Rectal smooth muscle tissue (tissue), 1 donor: ENCODE data around the gene ZNF497.
"Not testable (repeated sequence)": the region's sequence is repeated elsewhere in the genome, so short reads cannot be mapped to it uniquely, and the experiment has no call there.

ENCODE experiments used
- H3K27ac ChIP-seq: one replicate; pipeline ENCODE4 v1.7.0; 2013; ENCODE audit warnings: low read depth, low read length, inconsistent platforms
- H3K27me3 ChIP-seq: one replicate; pipeline ENCODE4 v1.7.0; 2013; ENCODE audit warnings: low read length; ENCODE audit not compliant: control insufficient read depth, insufficient read depth
- H3K36me3 ChIP-seq: one replicate; pipeline ENCODE4 v1.7.0; 2013; ENCODE audit warnings: low read length; ENCODE audit not compliant: control insufficient read depth, insufficient read depth
- H3K4me1 ChIP-seq: one replicate; pipeline ENCODE4 v1.7.0; 2013; ENCODE audit warnings: low read length; ENCODE audit not compliant: control insufficient read depth, insufficient read depth
- H3K4me3 ChIP-seq: one replicate; pipeline ENCODE4 v1.7.0; 2013; ENCODE audit warnings: low read length
- H3K9ac ChIP-seq: one replicate; pipeline ENCODE4 v1.7.0; 2013; ENCODE audit warnings: low read length

Gene ZNF497

GRCh38 chr19:58362272-58362994 lies at the start of gene ZNF497:
ZNF497 (minus strand) TSS chr19:58362751; CDS start chr19:58357635, 5,116 bp downstream.
- peak within 1 kb of the TSS; percentile 94 for H3K9ac ChIP-seq
- peaks cover 3% of the 10 kb centered on the region for H3K4me1 ChIP-seq
- peaks cover 3% of the 10 kb centered on the region for H3K27me3 ChIP-seq
- H3K36me3 ChIP-seq, result no peaks in the 10 kb centered on the region
- peak within 1 kb of the TSS; percentile 94 for H3K4me3 ChIP-seq
- H3K27ac ChIP-seq, result peak within 1 kb of the TSS; percentile 98

DNA sequence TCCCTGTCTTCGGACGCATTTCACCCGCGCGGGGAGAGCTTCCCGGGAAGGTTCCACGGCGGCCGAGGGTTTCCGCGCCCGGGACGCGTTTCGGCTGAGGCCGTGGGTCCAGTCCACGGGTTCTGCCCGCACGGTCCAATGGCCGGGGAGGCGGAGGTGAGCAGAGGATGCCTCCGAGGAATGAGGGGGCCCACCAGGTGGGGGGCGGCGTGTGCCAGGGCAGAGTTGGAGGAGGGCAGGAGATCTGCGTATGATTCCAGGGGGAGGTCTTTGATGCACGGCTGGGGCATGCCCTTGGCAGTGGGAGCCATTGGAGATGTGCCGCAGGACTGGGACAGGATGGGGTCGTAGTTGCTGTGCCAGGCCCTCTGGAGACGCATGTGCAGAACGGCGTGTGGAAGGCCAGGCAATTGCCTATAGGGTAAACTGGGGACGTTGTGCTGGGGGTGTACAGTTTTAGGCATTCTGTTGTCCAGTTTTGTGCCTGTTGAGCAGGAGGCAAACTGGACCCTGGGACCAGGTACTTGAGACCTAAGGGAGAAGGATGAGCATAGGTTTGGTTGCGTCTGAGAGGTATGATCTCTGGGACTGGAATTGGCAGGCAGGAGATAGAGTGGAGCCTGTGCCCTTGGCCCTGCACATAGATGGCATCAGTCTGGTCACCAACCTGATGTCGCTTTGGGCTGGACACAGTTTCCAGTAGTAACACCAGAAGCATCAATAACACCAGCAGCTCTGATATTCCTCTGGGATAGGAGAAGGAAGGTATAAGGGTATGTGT lies 46.6 kb upstream of the ZNF497 start:
- no peaks in the 10 kb centered on the region for H3K27me3 ChIP-seq
- H3K27ac ChIP-seq, result peak overlapping the region; percentile 88
- H3K4me1 ChIP-seq, result peaks cover 12% of the 10 kb centered on the region
- peak overlapping the region; percentile 95 for H3K4me3 ChIP-seq
- no peaks in the 10 kb centered on the region for H3K36me3 ChIP-seq
- H3K9ac ChIP-seq, result peak overlapping the region; percentile 49

DNA sequence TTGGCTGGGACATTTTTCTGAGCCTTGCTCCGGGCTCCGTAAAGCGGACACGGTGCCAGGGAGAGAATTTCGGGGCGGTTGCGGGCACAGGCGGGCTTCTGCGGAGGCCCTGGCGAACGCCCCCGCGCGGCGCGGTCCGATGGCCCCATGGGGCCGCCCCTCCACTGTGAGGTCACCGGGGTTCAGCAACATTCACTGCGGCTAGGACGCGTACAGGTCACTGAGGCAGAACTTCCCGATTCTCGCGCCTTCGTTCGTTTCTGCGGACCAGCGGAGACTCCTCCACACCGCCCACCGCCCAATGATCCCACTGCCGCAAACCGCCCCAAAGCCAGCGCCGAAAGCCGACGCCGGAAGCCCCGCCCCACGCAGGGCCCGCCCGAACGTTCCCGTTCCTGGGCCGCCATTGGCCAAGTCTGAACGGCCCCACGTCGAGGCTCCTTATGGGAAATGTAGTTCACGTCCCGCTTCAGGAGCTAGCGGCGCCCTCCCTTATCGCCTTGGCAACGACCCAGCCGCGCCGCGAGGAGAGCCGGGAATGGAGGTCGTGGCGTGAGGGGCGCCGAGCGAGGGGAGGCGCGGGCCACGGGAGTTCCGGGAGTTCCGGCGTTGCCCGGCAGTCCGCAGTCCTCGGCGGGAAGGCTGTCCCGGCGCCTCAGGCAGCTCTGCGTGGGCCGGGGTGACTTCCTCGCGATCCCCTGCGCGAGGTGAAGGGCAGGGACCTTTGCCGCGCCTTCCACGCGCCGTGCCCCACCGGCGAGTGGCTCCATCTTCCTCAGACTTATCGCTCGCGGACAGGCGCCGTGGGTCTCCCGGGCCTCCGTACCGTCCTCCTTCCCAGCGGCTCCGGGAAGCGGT lies 45.8 kb upstream of the ZNF497 start, which contains the start of gene ZNF584:
TSS of gene ZNF584 (plus strand) at position 498 of the 858 bp plus-strand sequence. CDS start 499 bp downstream, outside the sequence.
- H3K9ac ChIP-seq, result peak within 1 kb of the TSS; percentile 82
- no peaks in the 10 kb centered on the region for H3K27me3 ChIP-seq
- peak within 1 kb of the TSS; percentile 88 for H3K27ac ChIP-seq
- H3K4me1 ChIP-seq, result peaks cover 12% of the 10 kb centered on the region
- H3K36me3 ChIP-seq, result no peaks in the 10 kb centered on the region
- H3K4me3 ChIP-seq, result peak within 1 kb of the TSS; percentile 95

GRCh38 chr19:58407658-58408151 lies 45.2 kb upstream of the ZNF497 start:
- H3K27me3 ChIP-seq, result no peaks in the 10 kb centered on the region
- H3K27ac ChIP-seq, result peak overlapping the region; percentile 88
- no peaks in the 10 kb centered on the region for H3K36me3 ChIP-seq
- H3K9ac ChIP-seq, result peak overlapping the region; percentile 82
- peaks cover 12% of the 10 kb centered on the region for H3K4me1 ChIP-seq
- peak overlapping the region; percentile 95 for H3K4me3 ChIP-seq

DNA sequence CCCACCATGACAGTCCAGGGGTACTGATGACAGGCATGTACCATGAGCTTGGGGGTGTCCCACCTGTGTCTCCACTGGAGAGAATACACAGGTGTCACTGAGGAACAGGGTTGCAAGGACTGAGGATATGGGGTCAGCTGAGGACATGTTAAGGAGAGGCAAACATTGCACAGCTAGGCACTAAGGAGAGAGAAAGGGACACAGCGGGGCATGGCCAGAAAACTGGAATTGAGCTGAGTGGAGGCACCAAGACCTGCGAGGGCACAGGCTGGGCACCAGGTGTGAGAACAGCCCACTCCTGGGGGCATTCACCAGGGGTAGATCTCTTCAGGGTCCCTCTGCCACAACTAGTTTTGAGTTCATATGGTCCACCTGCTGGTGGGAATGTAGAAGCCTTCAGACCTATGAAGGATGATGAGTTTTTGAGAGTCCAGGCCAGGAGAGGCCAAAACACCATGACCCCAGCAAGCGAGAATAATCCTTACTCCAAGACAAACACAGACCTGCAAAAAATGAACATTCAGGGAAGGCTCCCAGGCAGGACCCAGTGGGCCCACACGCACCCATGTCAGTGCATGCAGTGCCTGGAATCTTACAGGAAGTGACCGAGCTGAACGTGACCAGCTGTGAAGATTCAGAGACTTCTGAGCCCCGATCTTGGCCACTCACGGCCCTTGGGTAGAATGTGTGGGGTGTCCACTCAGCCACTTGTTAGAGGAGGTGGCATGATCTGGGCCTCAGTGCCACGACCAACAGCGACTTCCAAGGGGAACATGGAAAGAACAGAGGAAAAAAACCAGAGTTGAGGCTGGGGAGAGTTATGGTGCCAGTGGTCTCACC lies 44.5 kb upstream of the ZNF497 start:
- H3K4me1 ChIP-seq, result peaks cover 12% of the 10 kb centered on the region
- peak overlapping the region; percentile 95 for H3K4me3 ChIP-seq
- no peak overlapping the region for H3K27ac ChIP-seq
- H3K9ac ChIP-seq, result no peak overlapping the region
- no peaks in the 10 kb centered on the region for H3K27me3 ChIP-seq
- no peaks in the 10 kb centered on the region for H3K36me3 ChIP-seq

- H3K27ac ChIP-seq, H3K36me3 ChIP-seq, H3K27me3 ChIP-seq, H3K9ac ChIP-seq, H3K4me3 ChIP-seq: not testable (repeated sequence)
- H3K4me1 ChIP-seq, result peaks cover 12% of the 10 kb centered on the region
Measured at GRCh38 chr19:58403920-58404478, 41.4 kb upstream of the ZNF497 start.

- Histone ChIP-seq H3K36me3 (no peaks in the 10 kb centered on the region), H3K27ac (no peak overlapping the region), H3K4me1 (peaks cover 7% of the 10 kb centered on the region), H3K27me3 (peaks cover 9% of the 10 kb centered on the region), H3K9ac (no peak overlapping the region), H3K4me3 (peak overlapping the region; percentile 80)
Measured at GRCh38 chr19:58401840-58402421, 39.4 kb upstream of the ZNF497 start.

- Histone ChIP-seq H3K4me1 (peaks cover 7% of the 10 kb centered on the region), H3K9ac (peak overlapping the region; percentile 36), H3K27me3 (peaks cover 11% of the 10 kb centered on the region), H3K36me3 (no peaks in the 10 kb centered on the region), H3K4me3 (peak overlapping the region; percentile 91), H3K27ac (peak overlapping the region; percentile 48)
Measured at GRCh38 chr19:58400916-58401839, 38.6 kb upstream of the ZNF497 start.

- H3K4me1 ChIP-seq, result peaks cover 7% of the 10 kb centered on the region
- H3K27me3 ChIP-seq, result peaks cover 19% of the 10 kb centered on the region
- peak overlapping the region; percentile 48 for H3K27ac ChIP-seq
- no peaks in the 10 kb centered on the region for H3K36me3 ChIP-seq
- H3K9ac ChIP-seq, result peak overlapping the region; percentile 36
- H3K4me3 ChIP-seq, result peak overlapping the region; percentile 91
Measured at GRCh38 chr19:58400316-58400915, 37.9 kb upstream of the ZNF497 start.

GRCh38 chr19:58399903-58400302 lies 37.4 kb upstream of the ZNF497 start:
- Histone ChIP-seq H3K36me3 (no peaks in the 10 kb centered on the region), H3K9ac (no peak overlapping the region), H3K4me3 (no peak overlapping the region), H3K4me1 (peaks cover 7% of the 10 kb centered on the region), H3K27me3 (peaks cover 20% of the 10 kb centered on the region), H3K27ac (no peak overlapping the region)
